Measurements from ENCODE around the gene IFT122.

IFT122 gene

DNA sequence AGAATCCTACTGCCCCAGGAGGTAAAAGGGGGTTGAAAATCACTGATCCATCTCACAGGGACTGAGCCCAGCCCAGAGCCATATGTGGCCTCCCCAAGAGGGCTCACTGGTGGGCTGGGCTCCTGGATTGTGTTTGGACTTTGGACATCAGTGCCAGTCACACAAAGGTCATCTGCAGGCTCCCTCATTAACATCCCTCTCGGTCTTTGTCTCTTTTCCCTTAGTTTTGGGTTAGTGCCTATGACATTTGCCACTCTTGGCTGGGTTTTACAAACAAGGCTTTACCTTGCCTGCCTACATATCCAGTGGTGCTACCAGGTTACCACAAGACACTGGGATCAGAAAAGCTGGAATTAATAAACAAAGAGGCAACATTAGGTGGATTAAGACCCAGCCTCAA lies 27.9 kb downstream of the IFT122 start:
- Histone ChIP-seq H3K79me2 (no peaks in the 10 kb centered on the region), H3K4me1 (peaks cover 1% of the 10 kb centered on the region), H3K27ac (no peak overlapping the region), H3K4me2 (ENCODE audit: low read length) (no peak overlapping the region), H3K4me3 (ENCODE audit: low read depth, low read length) (no peak overlapping the region), H2AFZ (no peak overlapping the region), H3K36me3 (ENCODE audit: control insufficient read depth, insufficient read depth, low read length) (no peaks in the 10 kb centered on the region), H3K9me3 (ENCODE audit: control insufficient read depth, low read length) (no peaks in the 10 kb centered on the region), H3K27me3 (ENCODE audit: control insufficient read depth, insufficient read depth, low read length) (no peaks in the 10 kb centered on the region), H3K9ac (no peak overlapping the region)
- TF ChIP-seq, protein P1, sequence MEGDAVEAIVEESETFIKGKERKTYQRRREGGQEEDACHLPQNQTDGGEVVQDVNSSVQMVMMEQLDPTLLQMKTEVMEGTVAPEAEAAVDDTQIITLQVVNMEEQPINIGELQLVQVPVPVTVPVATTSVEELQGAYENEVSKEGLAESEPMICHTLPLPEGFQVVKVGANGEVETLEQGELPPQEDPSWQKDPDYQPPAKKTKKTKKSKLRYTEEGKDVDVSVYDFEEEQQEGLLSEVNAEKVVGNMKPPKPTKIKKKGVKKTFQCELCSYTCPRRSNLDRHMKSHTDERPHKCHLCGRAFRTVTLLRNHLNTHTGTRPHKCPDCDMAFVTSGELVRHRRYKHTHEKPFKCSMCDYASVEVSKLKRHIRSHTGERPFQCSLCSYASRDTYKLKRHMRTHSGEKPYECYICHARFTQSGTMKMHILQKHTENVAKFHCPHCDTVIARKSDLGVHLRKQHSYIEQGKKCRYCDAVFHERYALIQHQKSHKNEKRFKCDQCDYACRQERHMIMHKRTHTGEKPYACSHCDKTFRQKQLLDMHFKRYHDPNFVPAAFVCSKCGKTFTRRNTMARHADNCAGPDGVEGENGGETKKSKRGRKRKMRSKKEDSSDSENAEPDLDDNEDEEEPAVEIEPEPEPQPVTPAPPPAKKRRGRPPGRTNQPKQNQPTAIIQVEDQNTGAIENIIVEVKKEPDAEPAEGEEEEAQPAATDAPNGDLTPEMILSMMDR (IDR thresholded peaks at IDR 0.05): no peak

DNA sequence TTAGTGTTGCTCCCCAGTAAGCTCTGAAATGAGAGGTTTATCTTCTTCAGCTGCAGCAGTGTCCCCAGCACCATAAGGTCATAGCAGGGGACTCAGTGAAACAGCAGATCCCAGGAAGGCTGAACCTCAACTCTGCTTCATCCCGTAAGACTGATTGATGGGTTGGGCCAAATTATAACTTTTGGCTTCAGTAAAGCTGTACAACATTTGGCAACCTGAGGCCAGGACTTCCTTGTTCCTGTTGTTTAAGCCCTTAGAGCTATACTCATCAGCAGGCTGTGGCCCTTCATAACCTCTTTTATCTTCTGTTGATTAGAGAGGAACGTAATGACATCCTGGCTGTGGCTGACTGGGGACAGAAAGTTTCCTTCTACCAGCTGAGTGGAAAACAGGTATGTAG lies 29.0 kb downstream of the IFT122 start:
- Histone ChIP-seq H3K4me2 (ENCODE audit: low read length) (no peak overlapping the region), H3K27me3 (ENCODE audit: control insufficient read depth, insufficient read depth, low read length) (no peaks in the 10 kb centered on the region), H3K4me1 (peaks cover 9% of the 10 kb centered on the region), H3K27ac (no peak overlapping the region), H3K9me3 (ENCODE audit: control insufficient read depth, low read length) (no peaks in the 10 kb centered on the region), H3K4me3 (ENCODE audit: low read depth, low read length) (no peak overlapping the region), H2AFZ (no peak overlapping the region), H3K36me3 (ENCODE audit: control insufficient read depth, insufficient read depth, low read length) (no peaks in the 10 kb centered on the region), H3K9ac (no peak overlapping the region), H3K79me2 (no peaks in the 10 kb centered on the region)
- TF ChIP-seq, protein P1 (IDR thresholded peaks at IDR 0.05): no peak

DNA sequence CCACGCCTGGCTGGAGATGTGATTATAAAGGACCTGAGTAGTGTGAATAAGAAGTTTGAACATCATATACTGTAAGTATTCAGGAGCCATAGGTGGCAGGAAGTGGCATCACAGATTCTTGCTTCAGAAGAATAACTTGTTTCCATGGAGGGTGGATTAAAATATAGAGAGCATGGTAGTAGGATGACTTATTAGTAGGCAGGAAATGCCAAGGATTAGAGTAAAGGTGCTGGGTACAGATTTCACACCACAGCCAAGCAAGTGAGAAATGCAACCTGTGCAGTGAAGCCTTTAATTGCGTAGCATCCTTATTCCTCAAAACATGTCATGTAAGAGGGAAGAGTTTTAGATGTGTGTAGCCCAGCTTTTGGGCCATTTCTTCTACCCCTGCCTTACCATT lies 30.8 kb downstream of the IFT122 start:
- Histone ChIP-seq H3K9ac (no peak overlapping the region), H2AFZ (no peak overlapping the region), H3K9me3 (ENCODE audit: control insufficient read depth, low read length) (no peaks in the 10 kb centered on the region), H3K79me2 (no peaks in the 10 kb centered on the region), H3K36me3 (ENCODE audit: control insufficient read depth, insufficient read depth, low read length) (no peaks in the 10 kb centered on the region), H3K4me1 (peaks cover 9% of the 10 kb centered on the region), H3K27ac (no peak overlapping the region), H3K4me3 (ENCODE audit: low read depth, low read length) (no peak overlapping the region), H3K27me3 (ENCODE audit: control insufficient read depth, insufficient read depth, low read length) (no peaks in the 10 kb centered on the region), H3K4me2 (ENCODE audit: low read length) (no peak overlapping the region)
- TF ChIP-seq, protein P1 (IDR thresholded peaks at IDR 0.05): no peak

DNA sequence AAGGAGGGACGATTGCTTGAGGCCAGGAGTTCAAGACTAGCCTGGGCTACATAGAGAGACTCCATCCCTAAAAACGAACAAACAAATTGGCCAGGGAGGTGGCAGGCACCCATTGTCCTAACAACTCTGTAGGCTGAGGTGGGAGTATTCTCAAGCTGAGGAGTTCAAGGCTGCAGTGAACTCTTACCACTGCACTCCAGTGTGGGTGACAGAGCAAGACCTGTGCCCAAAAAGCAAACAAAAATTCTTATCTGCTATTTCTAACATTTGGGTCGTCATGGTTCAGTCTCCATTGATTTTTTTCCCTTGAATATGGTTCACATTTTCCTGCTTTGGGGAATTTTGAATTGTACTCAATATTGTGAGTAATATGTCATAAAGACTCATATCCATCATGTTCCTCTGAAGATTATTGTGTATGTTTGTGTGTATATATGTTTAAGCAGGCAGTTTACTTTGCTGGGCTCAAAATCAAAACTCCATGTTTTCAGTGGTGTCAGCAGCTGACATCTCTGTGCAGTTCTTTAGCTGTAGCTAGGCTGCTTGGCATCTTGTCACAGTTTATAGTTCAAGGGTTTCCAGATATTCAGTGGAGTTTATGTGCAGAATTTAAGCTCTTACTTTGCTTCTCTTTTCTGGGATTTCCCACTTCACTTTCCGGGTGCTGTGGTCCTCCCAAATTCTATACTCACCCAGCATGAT lies 33.2 kb downstream of the IFT122 start:
- H3K4me2 ChIP-seq (ENCODE audit: low read length): no peak overlapping the region
- H3K4me3 ChIP-seq (ENCODE audit: low read depth, low read length): no peak overlapping the region
- H3K9me3 ChIP-seq (ENCODE audit: control insufficient read depth, low read length): no peaks in the 10 kb centered on the region
- H3K4me1 ChIP-seq: peaks cover 9% of the 10 kb centered on the region
- H3K36me3 ChIP-seq (ENCODE audit: control insufficient read depth, insufficient read depth, low read length): no peaks in the 10 kb centered on the region
- H3K79me2 ChIP-seq: no peaks in the 10 kb centered on the region
- H3K27ac ChIP-seq: no peak overlapping the region
- TF ChIP-seq, protein P1 (IDR thresholded peaks at IDR 0.05): no peak
- H3K27me3 ChIP-seq (ENCODE audit: control insufficient read depth, insufficient read depth, low read length): no peaks in the 10 kb centered on the region
- H3K9ac ChIP-seq: no peak overlapping the region
- no peak overlapping the region for H2AFZ ChIP-seq

DNA sequence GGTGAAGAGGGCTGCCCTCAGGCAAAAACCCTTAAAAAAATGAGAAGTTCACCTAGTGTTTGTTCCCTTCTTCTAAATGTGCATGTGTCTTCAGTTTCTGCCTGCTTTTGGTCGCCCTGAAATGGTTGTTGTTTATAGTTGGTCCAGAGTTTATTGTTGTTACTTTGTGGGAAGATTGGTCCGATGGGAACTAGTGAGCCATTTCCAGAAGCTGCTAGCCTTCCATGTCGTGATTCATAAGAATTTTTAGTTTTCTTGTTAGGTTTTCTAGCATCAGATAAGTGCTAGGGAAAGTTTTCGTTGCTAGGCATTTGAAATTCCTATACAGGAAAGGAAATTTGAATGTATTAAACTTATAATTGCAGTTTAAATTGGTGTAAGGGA lies 33.7 kb downstream of the IFT122 start:
- Histone ChIP-seq H3K27me3 (ENCODE audit: control insufficient read depth, insufficient read depth, low read length) (no peaks in the 10 kb centered on the region), H3K4me2 (ENCODE audit: low read length) (no peak overlapping the region), H3K4me3 (ENCODE audit: low read depth, low read length) (no peak overlapping the region), H3K4me1 (peaks cover 9% of the 10 kb centered on the region), H2AFZ (no peak overlapping the region), H3K79me2 (no peaks in the 10 kb centered on the region), H3K9ac (no peak overlapping the region), H3K36me3 (ENCODE audit: control insufficient read depth, insufficient read depth, low read length) (no peaks in the 10 kb centered on the region), H3K27ac (no peak overlapping the region), H3K9me3 (ENCODE audit: control insufficient read depth, low read length) (no peaks in the 10 kb centered on the region)
- TF ChIP-seq, protein P1 (IDR thresholded peaks at IDR 0.05): no peak

Measured in parathyroid adenoma (tissue), 2 donors.